IPS-18a (cell line): ENCODE data around the gene CIDEB.
"Not testable (repeated sequence)": the region's sequence is repeated elsewhere in the genome, so short reads cannot be mapped to it uniquely, and the experiment has no call there.

Experiments used
- H3K27ac ChIP-seq: one replicate; pipeline ENCODE4 v1.5.1; 2013; ENCODE audit warnings: low read length
- H3K27me3 ChIP-seq: one replicate; pipeline ENCODE4 v1.6.1; 2013; ENCODE audit warnings: mild to moderate bottlenecking, low read length; ENCODE audit not compliant: control insufficient read depth, insufficient read depth
- H3K36me3 ChIP-seq: one replicate; pipeline ENCODE4 v1.6.1; 2013; ENCODE audit warnings: low read depth, low read length; ENCODE audit not compliant: control insufficient read depth
- H3K4me1 ChIP-seq: one replicate; pipeline ENCODE4 v1.6.1; 2013; ENCODE audit warnings: low read depth, low read length; ENCODE audit not compliant: control insufficient read depth
- H3K4me3 ChIP-seq: one replicate; pipeline ENCODE4 v1.5.1; 2013; ENCODE audit warnings: low read length
- H3K9ac ChIP-seq: one replicate; pipeline ENCODE4 v1.6.1; 2013; ENCODE audit warnings: mild to moderate bottlenecking, low read length, moderate library complexity
- H3K9me3 ChIP-seq: one replicate; pipeline ENCODE4 v1.6.1; 2013; ENCODE audit warnings: low read depth, low read length; ENCODE audit not compliant: control insufficient read depth

Gene CIDEB

DNA sequence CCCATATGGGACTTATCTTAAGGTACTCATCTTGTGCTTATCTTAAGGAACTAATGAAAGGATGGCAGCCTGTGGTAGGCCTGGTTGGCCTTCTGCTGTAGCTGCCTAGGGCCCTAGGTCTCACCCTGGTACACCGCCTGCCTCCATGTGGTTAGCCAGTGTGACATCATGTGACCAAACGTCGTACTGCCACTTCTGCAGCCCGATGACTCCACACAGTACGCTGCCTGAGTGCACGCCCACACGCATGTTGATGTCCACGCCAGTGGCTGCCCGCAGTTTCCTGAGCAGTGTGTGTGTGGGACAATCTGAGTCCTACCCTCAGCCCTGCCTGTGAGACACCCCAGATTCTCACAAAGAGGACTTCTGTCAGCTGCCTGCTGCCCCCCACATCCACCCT, 22.0 kb upstream of the CIDEB start:
- Histone ChIP-seq H3K4me3 (no peak overlapping the region), H3K9ac (no peak overlapping the region), H3K9me3 (no peaks in the 10 kb centered on the region), H3K27ac (no peak overlapping the region), H3K27me3 (peaks cover 59% of the 10 kb centered on the region), H3K36me3 (no peaks in the 10 kb centered on the region), H3K4me1 (peaks cover 3% of the 10 kb centered on the region)

DNA sequence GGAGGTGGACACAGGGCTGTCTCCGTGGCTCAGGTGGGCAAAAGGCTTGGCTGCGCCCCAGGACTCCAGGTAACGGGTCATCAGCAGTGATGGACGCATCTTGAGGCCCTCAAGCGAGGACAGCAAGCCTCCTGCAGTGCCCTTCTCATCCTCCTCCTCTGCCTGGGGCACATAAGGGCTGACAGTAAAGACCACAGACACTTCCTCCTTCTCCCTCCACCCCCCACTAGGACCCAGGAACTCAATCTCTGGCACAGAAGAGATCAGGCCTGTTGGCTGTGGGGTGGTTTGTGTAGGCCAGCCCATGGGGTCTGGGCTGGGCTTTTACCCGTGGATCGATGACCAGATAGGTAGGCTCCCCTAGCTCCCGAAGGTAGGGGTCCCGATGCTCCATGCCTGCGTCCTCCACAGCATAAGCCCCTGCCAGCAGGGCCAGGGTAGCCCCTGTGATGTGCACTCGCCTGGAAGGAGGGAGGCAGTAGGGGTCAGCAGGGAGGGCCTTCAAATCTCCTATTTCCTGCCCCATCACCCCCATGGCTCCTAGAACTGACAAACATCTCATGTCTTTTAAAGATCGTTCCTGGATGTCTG, 21.4 kb upstream of the CIDEB start:
- Histone ChIP-seq H3K27ac (no peak overlapping the region), H3K9me3 (no peaks in the 10 kb centered on the region), H3K27me3 (peaks cover 54% of the 10 kb centered on the region), H3K36me3 (no peaks in the 10 kb centered on the region), H3K4me1 (peaks cover 3% of the 10 kb centered on the region), H3K4me3 (no peak overlapping the region), H3K9ac (no peak overlapping the region)

DNA sequence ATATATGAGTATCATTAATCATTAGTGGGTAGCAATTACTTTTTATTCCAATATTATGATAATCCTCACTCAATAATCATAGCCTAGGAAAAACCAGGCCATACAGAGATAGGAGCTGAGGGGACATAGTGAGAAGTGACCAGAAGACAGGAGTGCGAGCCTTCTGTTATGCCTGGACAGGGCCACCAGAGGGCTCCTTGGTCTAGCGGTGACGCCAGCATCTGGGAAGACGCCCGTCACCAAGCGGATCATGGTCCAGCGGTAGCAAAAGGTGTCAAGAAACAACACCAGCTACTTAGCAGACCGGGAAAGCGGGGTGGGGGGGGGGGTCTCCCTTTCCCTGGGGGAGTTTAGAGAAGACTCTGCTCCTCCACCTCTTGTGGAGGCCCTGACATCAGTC, 20.1 kb upstream of the CIDEB start:
- H3K4me3 ChIP-seq, H3K9me3 ChIP-seq, H3K27ac ChIP-seq, H3K36me3 ChIP-seq, H3K9ac ChIP-seq, H3K4me1 ChIP-seq: not testable (repeated sequence)
- H3K27me3 ChIP-seq = peaks cover 48% of the 10 kb centered on the region

DNA sequence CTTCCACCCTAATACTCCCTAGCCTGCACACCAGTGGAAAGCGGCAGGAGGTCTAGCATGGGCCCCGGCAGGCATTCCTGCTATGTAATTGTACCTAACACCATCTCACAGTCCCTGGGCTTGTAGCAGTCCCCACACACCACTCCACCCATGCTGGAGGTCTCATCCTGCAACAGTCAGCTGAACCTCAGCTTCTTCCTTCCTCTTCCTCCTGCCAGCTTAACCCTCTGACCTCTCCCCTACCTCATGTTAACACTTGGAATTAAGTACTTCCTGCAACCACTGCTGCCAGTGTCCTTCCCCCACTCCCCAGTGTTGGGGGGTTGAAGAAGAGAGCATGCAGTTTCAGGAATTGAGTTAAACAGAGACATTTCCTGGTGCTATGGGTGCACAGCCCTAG, 19.5 kb upstream of the CIDEB start:
- Histone ChIP-seq H3K9ac (no peak overlapping the region), H3K36me3 (no peaks in the 10 kb centered on the region), H3K9me3 (no peaks in the 10 kb centered on the region), H3K27me3 (peaks cover 42% of the 10 kb centered on the region), H3K27ac (no peak overlapping the region), H3K4me1 (no peaks in the 10 kb centered on the region), H3K4me3 (no peak overlapping the region)

DNA sequence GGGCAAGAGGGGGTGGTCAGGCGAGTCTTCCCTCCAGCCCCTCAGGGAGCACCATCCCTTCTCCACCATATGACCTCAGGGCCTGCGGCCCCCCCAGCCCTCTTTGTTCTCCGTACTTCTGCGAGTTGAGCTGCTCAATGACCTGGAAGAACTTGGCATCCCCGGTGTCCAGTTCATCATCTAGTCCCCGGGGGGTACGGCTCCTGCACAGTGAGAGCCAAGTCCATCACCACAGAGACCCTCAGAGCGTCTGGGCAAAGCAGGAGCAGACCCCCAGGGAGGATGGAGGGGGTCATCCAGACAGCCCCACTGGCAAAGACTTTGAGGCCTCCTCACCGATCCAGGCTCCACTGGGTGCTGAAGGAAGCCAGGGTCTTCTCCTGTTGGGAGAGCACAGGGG, 18.2 kb upstream of the CIDEB start:
- Histone ChIP-seq H3K27ac (no peak overlapping the region), H3K27me3 (peaks cover 28% of the 10 kb centered on the region), H3K4me3 (no peak overlapping the region), H3K9me3 (no peaks in the 10 kb centered on the region), H3K9ac (no peak overlapping the region), H3K4me1 (no peaks in the 10 kb centered on the region), H3K36me3 (no peaks in the 10 kb centered on the region)

DNA sequence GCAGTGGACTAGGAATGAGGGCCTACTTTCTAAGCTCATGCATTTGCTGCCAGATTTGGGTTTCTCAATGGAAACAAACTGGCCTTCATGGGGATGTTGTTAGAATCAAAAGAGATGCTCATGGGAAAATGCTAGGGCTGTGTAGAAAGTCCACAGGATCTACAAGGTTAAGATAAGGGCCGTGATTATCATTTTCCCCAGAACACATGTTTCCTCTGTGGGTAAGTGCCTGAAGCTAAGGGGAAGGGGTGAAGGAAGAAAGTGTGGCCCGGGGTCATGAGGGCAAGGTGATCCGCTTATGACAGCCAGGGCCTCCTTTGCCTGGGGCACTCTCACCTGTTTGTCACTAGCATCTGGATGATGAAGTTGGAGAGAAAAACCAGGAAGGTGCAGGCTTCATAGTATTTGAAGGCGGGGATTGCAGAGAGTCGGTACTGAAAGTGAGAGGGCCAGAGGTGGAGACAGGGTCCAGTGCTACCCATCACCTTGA, 17.3 kb upstream of the CIDEB start:
- Histone ChIP-seq H3K4me1 (no peaks in the 10 kb centered on the region), H3K27ac (no peak overlapping the region), H3K27me3 (peaks cover 23% of the 10 kb centered on the region), H3K36me3 (no peaks in the 10 kb centered on the region), H3K9me3 (no peaks in the 10 kb centered on the region), H3K9ac (no peak overlapping the region), H3K4me3 (no peak overlapping the region)

DNA sequence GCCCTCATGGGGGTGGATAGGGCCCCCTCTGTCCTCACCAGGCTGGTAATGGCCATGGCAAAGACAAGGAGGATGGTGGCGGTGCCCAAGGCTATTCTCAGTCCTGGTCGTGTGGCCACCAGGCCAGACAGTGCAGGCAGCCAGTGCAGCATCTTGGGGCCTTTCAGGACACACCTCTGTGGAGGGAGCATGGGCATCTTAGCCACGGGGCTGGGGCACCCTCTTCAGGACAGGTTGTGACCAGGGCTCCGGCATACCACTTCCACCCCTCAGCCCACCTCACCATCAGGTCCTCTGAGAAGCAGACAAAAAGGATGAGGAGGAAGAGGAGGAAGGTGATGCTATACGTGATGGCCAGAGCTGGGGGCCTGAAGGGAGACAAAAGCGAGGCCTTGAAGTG, 16.2 kb upstream of the CIDEB start:
- Histone ChIP-seq H3K9me3 (no peaks in the 10 kb centered on the region), H3K27ac (no peak overlapping the region), H3K4me1 (no peaks in the 10 kb centered on the region), H3K27me3 (peaks cover 26% of the 10 kb centered on the region), H3K36me3 (no peaks in the 10 kb centered on the region), H3K4me3 (no peak overlapping the region), H3K9ac (no peak overlapping the region)

DNA sequence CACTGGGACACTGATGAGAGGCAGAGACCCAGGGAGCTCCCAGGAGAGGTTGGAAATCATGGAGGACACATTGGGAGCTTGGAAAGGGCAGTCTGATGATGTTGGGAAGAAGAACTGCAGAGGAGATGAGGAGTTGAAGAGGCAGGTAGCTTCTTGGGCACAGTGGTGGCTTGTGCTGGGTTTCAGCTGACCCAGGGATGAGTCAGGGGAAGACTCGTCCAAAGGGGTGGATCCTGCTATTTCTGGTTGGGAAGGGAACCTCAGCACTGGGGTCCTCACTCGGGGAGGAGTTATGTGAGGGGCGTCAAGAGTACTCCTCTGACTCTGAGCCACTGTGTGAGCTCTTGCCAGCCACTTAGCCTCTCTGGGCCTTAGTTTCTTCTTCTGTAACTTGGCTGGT, 15.6 kb upstream of the CIDEB start:
- H3K27ac ChIP-seq = no peak overlapping the region
- H3K27me3 ChIP-seq = peaks cover 26% of the 10 kb centered on the region
- H3K4me1 ChIP-seq = no peaks in the 10 kb centered on the region
- H3K36me3 ChIP-seq = no peaks in the 10 kb centered on the region
- no peaks in the 10 kb centered on the region for H3K9me3 ChIP-seq
- no peak overlapping the region for H3K9ac ChIP-seq
- no peak overlapping the region for H3K4me3 ChIP-seq

DNA sequence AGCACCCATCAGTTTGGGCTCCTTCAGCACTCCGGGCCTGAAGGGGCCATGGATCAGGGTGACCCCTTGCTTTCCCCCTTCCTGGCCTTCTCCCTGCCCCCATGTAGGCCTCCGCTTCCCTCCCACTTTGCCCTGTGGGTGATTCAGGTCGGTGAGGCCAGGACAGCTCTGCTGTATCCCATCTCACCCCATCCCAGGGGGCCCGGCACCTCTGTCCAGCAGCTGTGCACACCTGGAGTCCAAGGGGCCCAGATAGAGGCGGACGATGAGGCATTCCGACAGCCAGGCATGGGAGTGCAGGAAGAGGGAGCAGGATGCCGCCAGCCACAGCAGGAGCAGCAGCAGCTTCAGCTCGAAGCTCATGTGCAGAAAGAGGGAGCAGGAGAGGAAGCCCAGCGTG, 14.9 kb upstream of the CIDEB start:
- no peak overlapping the region for H3K27ac ChIP-seq
- no peaks in the 10 kb centered on the region for H3K9me3 ChIP-seq
- H3K27me3 ChIP-seq = peaks cover 32% of the 10 kb centered on the region

DNA sequence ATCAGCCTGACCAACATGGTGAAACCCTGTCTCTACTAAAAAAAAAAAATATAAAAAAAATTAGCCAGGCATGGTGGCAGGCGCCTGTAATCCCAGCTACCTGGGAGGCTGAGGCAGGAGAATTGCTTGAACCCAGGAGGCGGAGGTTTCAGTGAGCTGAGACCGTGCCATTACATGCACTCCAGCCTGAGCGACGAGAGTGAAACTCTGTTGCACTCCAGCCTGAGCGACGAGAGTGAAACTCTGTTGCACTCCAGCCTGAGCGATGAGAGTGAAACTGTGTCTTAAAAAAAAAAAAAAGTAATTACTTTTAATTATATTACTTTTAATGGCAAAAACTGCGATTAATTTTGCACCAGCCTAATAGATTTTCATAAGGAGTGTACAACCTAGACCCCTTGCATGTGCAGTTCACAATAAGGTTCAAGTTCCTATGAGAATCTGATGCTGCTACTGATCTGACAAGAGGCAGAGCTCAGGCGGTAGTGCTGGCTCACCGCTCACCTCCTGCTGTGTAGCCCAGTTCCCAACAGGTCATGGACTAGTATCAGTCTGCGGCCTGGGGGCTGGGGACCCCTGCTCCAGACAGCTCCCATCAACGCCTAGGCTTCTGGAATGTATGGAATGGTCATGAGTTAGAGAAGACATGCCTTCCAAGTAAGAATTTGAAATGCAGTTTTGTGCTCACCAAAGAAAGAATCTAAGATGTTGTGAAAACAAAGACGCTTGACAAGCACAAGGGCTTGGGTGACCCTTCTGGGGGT, 13.6 kb upstream of the CIDEB start:
- peaks cover 42% of the 10 kb centered on the region for H3K27me3 ChIP-seq
- no peaks in the 10 kb centered on the region for H3K36me3 ChIP-seq
- no peak overlapping the region for H3K4me3 ChIP-seq
- H3K9ac ChIP-seq = no peak overlapping the region
- H3K4me1 ChIP-seq = no peaks in the 10 kb centered on the region
- H3K9me3 ChIP-seq = no peaks in the 10 kb centered on the region
- no peak overlapping the region for H3K27ac ChIP-seq

More for the DNA sequence above, 14.9 kb upstream of the CIDEB start:
- no peaks in the 10 kb centered on the region for H3K36me3 ChIP-seq
- no peak overlapping the region for H3K9ac ChIP-seq
- no peak overlapping the region for H3K4me3 ChIP-seq
- no peaks in the 10 kb centered on the region for H3K4me1 ChIP-seq

DNA sequence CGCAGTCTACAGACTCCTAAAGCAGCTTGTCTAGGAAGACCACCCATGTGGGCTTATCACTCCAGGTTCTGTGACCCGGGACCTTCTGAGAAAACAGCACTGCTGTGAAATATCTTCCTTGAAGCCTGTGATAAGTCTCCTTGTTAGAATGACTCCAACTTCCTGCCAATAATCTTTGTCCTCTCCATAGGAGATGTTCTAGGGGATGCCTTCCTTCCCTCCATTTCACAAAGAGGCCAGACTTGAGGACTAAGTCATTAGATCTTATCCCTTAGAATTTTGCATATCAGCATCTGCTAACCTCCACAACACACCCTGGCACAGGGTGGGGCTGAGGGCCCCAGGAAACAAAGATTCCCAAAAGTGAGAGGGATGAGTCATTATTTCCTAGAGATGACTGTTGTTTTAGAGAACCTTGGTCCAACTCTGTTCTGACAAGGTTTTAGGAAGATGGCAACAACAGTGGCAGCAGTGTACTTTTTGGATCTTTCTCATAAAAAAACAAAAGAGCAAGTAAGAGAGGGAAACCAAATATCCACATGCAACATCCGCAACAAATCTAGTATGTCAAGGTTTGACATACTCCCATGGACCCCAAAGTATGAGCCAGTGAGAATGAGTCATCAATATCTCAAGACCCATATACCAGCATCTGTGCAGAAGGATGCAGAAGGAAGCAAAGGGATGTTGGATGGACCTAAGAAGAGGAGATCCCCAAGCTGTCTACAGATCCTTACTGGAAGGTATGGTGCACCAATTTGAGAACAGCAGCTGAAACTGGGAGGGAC, 9.6 kb upstream of the CIDEB start:
- Histone ChIP-seq H3K4me1 (no peaks in the 10 kb centered on the region), H3K9me3 (no peaks in the 10 kb centered on the region), H3K9ac (no peak overlapping the region), H3K27ac (no peak overlapping the region), H3K36me3 (no peaks in the 10 kb centered on the region), H3K27me3 (peaks cover 35% of the 10 kb centered on the region), H3K4me3 (no peak overlapping the region)
